ENCODE data around the gene FCHSD2.

The FCHSD2 gene

GRCh38 chr11:73024639-73025038, 117.5 kb downstream of the FCHSD2 start:
- TF ChIP-seq CTCF (IDR thresholded peaks at IDR 0.05; ENCODE audit: low read length, missing control alignments) = no peak
- H3K4me3 ChIP-seq (replicated peaks; ENCODE audit: low read depth, low read length) = no peak overlapping the region
- no peak for DNase-seq (ENCODE audit: low read depth)

- DNase-seq (ENCODE audit: low read depth) = no peak
- H3K4me3 ChIP-seq (replicated peaks; ENCODE audit: low read depth, low read length) = no peak overlapping the region
Observed at GRCh38 chr11:73019996-73020395, 122.1 kb downstream of the FCHSD2 start.

GRCh38 chr11:73019449-73019848, 122.7 kb downstream of the FCHSD2 start:
- no peak for DNase-seq (ENCODE audit: low read depth)
- no peak for TF ChIP-seq CTCF (IDR thresholded peaks at IDR 0.05; ENCODE audit: low read length, missing control alignments)

More at GRCh38 chr11:73019996-73020395, 122.1 kb downstream of the FCHSD2 start:
- TF ChIP-seq CTCF (IDR thresholded peaks at IDR 0.05; ENCODE audit: low read length, missing control alignments) = no peak

GRCh38 chr11:73018856-73019255, 123.3 kb downstream of the FCHSD2 start:
- TF ChIP-seq CTCF (IDR thresholded peaks at IDR 0.05; ENCODE audit: low read length, missing control alignments) = no peak
- DNase-seq (ENCODE audit: low read depth) = no peak
- H3K4me3 ChIP-seq (replicated peaks; ENCODE audit: low read depth, low read length) = no peak overlapping the region

More at GRCh38 chr11:73019449-73019848, 122.7 kb downstream of the FCHSD2 start:
- H3K4me3 ChIP-seq (replicated peaks; ENCODE audit: low read depth, low read length) = no peak overlapping the region

- H3K4me3 ChIP-seq (replicated peaks; ENCODE audit: low read depth, low read length) = no peak overlapping the region
- DNase-seq (ENCODE audit: low read depth) = no peak
- TF ChIP-seq CTCF (IDR thresholded peaks at IDR 0.05; ENCODE audit: low read length, missing control alignments) = no peak
Observed at GRCh38 chr11:73017024-73017751, 124.9 kb downstream of the FCHSD2 start.

- DNase-seq (ENCODE audit: low read depth) = no peak
- H3K4me3 ChIP-seq (replicated peaks; ENCODE audit: low read depth, low read length) = no peak overlapping the region
- no peak for TF ChIP-seq CTCF (IDR thresholded peaks at IDR 0.05; ENCODE audit: low read length, missing control alignments)
Observed at GRCh38 chr11:73013021-73013420, 129.1 kb downstream of the FCHSD2 start.

Data from fibroblast of pulmonary artery (primary cell).